ENCODE data around the gene SLC35E2B.
"Not testable (repeated sequence)": the region's sequence is repeated elsewhere in the genome, so short reads cannot be mapped to it uniquely, and the experiment has no call there.

DNA sequence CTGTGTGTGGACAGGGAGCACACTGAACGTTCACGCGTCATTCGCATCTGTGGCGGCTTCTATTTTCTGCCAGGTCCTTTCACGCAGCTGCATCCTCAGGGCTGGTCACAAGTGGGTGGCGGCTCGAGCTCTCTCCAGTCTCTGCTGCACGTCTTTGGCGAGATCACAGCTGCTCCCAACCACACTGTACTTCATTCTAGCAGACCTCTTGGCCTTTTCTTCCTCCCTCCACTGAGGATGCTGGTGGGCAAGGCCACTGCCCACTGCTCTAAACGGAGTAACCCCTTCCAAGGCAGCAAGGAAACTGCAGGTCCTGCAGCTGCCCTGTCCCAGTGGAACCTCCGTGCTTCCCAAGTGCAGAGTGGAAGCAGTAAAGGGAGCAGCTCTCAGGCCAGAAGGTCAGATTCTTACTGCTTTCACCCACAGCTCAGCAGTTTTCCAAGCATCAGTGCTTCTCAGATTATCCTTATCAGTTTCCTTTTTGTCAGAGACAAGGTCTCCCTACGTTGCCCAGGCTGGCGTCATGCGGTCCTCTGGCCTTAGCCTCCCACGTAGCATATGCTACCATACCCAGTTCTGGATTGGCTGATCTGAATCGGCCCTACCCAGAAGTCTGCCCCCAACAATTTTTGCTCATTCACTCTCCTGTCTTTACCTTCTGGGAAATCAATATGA lies 44.9 kb downstream of the SLC35E2B start:
- TF ChIP-seq, protein P1, sequence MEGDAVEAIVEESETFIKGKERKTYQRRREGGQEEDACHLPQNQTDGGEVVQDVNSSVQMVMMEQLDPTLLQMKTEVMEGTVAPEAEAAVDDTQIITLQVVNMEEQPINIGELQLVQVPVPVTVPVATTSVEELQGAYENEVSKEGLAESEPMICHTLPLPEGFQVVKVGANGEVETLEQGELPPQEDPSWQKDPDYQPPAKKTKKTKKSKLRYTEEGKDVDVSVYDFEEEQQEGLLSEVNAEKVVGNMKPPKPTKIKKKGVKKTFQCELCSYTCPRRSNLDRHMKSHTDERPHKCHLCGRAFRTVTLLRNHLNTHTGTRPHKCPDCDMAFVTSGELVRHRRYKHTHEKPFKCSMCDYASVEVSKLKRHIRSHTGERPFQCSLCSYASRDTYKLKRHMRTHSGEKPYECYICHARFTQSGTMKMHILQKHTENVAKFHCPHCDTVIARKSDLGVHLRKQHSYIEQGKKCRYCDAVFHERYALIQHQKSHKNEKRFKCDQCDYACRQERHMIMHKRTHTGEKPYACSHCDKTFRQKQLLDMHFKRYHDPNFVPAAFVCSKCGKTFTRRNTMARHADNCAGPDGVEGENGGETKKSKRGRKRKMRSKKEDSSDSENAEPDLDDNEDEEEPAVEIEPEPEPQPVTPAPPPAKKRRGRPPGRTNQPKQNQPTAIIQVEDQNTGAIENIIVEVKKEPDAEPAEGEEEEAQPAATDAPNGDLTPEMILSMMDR (IDR thresholded peaks at IDR 0.05; ENCODE audit: insufficient read depth, low read depth, low read length) = not testable (repeated sequence)
- TF ChIP-seq EZH2 (IDR thresholded peaks at IDR 0.05; ENCODE audit: insufficient read depth, low read length) = not testable (repeated sequence)
